Measurements from ENCODE around the gene PDHB. TPM values are rescaled to one million over a fixed set of nuclear protein-coding genes. Genes with fewer than 3 reads are reported as not detected.

PDHB gene
- total and polyA plus RNA-seq, 7 experiments from 2014 or later: 30.1 to 128 (median 55.8) TPM

DNA sequence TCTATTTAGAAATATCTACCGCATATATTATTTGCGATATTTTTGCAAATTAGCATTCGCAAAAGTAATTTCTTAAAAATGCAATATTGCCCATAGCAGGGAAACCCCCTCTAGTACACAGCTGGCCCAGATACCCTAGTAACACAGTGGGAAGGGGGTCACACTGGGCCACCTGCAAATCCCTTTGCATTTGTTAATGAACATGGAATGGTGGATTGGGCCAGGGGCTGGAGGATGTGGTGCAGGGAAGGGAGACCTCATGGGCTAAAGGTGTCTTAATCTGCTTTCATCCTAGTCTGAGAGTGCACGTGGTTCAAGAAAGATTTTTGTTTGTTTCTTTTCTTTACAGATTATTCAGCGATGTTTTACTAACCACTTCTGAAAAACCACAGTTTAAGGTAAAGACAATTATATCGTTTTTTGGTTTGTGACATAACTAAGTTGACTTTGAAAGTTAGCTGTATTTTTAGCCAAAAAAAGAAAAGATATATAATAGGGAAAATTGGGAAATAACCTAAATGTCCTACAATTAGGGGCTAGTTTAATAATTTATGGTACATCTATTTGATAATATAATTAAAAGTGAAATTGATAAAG lies 30.0 kb downstream of the PDHB start:
- DNase-seq (no peak), ATAC-seq (no peak)
- no peak overlapping the region for H3K27ac ChIP-seq (ENCODE audit: low read depth, low read length)
- H3K4me1 ChIP-seq (ENCODE audit: control insufficient read depth in 2 of 2, insufficient read depth in 2 of 2, low read length in 2 of 2): no peaks in the 10 kb centered on the region
- ChIA-PET CTCF (no interaction called here), POLR2A (interaction anchor here (0.7 to 0.8 kb wide), 2 partner anchors 26 to 64 kb away, joined by 3 read pairs; no protein-coding TSS in a partner anchor)
- H3K4me1 Mint-ChIP-seq: peaks cover 0 to 9% (median 0%) of the 10 kb centered on the region in 7 donors
- H3K27me3 Mint-ChIP-seq: no peaks in the 10 kb centered on the region
- no peaks in the 10 kb centered on the region for H3K9me3 Mint-ChIP-seq
- no peaks in the 10 kb centered on the region for H3K9me3 ChIP-seq (ENCODE audit: control insufficient read depth in 2 of 3, low read length in 3 of 3)
- H3K36me3 Mint-ChIP-seq: peaks cover 4 to 39% (median 17%) of the 10 kb centered on the region in 5 donors
- no peak overlapping the region for H3K4me3 ChIP-seq (ENCODE audit: low read length)
- H3K27me3 ChIP-seq (ENCODE audit: control insufficient read depth in 2 of 2, insufficient read depth in 2 of 2, low read length in 2 of 2): no peaks in the 10 kb centered on the region
- peak overlapping the region in 2 of 9 donors; percentile 3 to 22 for H3K27ac Mint-ChIP-seq
- no peak overlapping the region for H3K4me3 Mint-ChIP-seq
- intact Hi-C loops (cut with micrococcal nuclease): no loop called here
- peaks cover 0 to 25% (median 4%) of the 10 kb centered on the region in 3 experiments for H3K36me3 ChIP-seq (ENCODE audit: control insufficient read depth in 2 of 3, insufficient read depth in 3 of 3, low read length in 3 of 3)

DNA sequence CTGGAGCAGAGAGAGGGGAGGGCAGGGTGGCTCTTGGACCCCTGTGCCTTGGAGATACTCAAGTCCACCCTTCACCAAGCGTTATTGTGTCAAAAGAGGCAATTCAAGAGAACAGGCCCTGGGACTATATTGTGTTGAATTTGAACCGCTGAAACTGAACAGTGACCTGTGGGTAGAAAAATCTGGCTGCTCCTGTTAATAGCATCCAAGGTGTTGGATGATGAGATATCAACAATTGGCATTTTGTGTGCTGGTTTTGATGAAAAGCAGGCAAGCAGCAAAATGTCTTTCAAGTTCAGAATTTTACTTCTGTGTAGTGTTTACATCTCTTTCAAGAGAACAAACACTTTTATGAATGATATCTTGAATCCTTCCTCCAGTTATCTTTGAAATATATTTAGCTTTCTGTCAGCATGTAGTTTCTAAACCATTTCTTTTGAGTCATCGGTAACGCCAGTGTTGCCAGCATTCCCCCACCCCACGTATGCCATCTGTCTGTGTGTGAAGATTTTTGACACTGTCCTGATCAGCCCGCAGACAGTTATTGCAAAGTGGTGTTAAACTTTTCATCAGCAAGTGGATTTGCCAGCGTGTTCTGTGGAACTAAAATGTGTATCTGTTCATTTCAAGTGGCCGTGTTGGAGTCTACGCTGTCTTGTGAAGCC lies 34.8 kb downstream of the PDHB start:
- Histone ChIP-seq H3K27me3 (ENCODE audit: control insufficient read depth in 2 of 2, insufficient read depth in 2 of 2, low read length in 2 of 2) (no peaks in the 10 kb centered on the region), H3K4me1 (ENCODE audit: control insufficient read depth in 2 of 2, insufficient read depth in 2 of 2, low read length in 2 of 2) (no peaks in the 10 kb centered on the region), H3K36me3 (ENCODE audit: control insufficient read depth in 2 of 3, insufficient read depth in 3 of 3, low read length in 3 of 3) (peaks cover 4 to 66% (median 16%) of the 10 kb centered on the region in 3 experiments), H3K9me3 (ENCODE audit: control insufficient read depth in 2 of 3, low read length in 3 of 3) (no peaks in the 10 kb centered on the region), H3K27ac (ENCODE audit: low read depth, low read length) (no peak overlapping the region), H3K4me3 (ENCODE audit: low read length) (no peak overlapping the region)
- ATAC-seq (no peak), DNase-seq (no peak)
- H3K4me1 Mint-ChIP-seq: peaks cover 0 to 9% (median 0%) of the 10 kb centered on the region in 7 donors
- no peaks in the 10 kb centered on the region for H3K27me3 Mint-ChIP-seq
- POLR2A ChIA-PET: no interaction called here
- no peak overlapping the region for H3K4me3 Mint-ChIP-seq
- intact Hi-C loops (cut with micrococcal nuclease): no loop called here
- no peaks in the 10 kb centered on the region for H3K9me3 Mint-ChIP-seq
- H3K27ac Mint-ChIP-seq: peak overlapping the region in 1 of 9 donors; percentile 33
- H3K36me3 Mint-ChIP-seq: peaks cover 3 to 55% (median 16%) of the 10 kb centered on the region in 5 donors
- CTCF ChIA-PET: no interaction called here

DNA sequence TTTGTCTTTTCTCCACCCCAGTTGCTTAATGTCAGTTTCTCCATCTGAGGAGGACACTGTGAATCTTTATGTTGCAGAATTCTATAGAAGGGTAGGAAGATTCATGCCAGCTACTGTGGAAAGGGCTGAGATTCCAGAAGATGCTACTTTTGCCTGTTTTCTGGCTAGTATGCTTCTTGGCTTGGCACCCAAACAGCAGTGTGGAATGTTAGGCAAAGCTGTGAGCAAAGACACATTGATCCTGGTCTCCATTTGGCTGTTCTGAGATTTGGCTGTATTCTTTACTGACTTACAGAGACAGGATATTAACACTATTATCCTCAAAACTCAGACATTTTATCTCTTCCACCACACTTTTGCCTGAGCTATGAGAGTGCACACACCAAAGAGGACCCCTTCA lies 39.3 kb downstream of the PDHB start:
- no peak overlapping the region for H3K4me3 Mint-ChIP-seq
- Histone ChIP-seq H3K36me3 (ENCODE audit: control insufficient read depth in 2 of 3, insufficient read depth in 3 of 3, low read length in 3 of 3) (peaks cover 0 to 54% (median 16%) of the 10 kb centered on the region in 3 experiments), H3K4me3 (ENCODE audit: low read length) (no peak overlapping the region), H3K27ac (ENCODE audit: low read depth, low read length) (no peak overlapping the region), H3K4me1 (ENCODE audit: control insufficient read depth in 2 of 2, insufficient read depth in 2 of 2, low read length in 2 of 2) (no peaks in the 10 kb centered on the region), H3K9me3 (ENCODE audit: control insufficient read depth in 2 of 3, low read length in 3 of 3) (no peaks in the 10 kb centered on the region), H3K27me3 (ENCODE audit: control insufficient read depth in 2 of 2, insufficient read depth in 2 of 2, low read length in 2 of 2) (no peaks in the 10 kb centered on the region)
- ChIA-PET POLR2A (interaction anchor here (1.1 kb wide), 1 partner anchor 11 kb away, joined by 3 read pairs; no protein-coding TSS in a partner anchor), CTCF (interaction anchor here (0.6 kb wide), 1 partner anchor 121 kb away, joined by 4 read pairs; no protein-coding TSS in a partner anchor)
- peaks cover 3 to 57% (median 20%) of the 10 kb centered on the region in 5 donors for H3K36me3 Mint-ChIP-seq
- H3K9me3 Mint-ChIP-seq: no peaks in the 10 kb centered on the region
- no peak for ATAC-seq
- H3K27me3 Mint-ChIP-seq: no peaks in the 10 kb centered on the region
- DNase-seq: no peak
- H3K4me1 Mint-ChIP-seq: no peaks in the 10 kb centered on the region
- H3K27ac Mint-ChIP-seq: peak overlapping the region in 1 of 9 donors; percentile 19
- intact Hi-C loops (cut with micrococcal nuclease): no loop called here

DNA sequence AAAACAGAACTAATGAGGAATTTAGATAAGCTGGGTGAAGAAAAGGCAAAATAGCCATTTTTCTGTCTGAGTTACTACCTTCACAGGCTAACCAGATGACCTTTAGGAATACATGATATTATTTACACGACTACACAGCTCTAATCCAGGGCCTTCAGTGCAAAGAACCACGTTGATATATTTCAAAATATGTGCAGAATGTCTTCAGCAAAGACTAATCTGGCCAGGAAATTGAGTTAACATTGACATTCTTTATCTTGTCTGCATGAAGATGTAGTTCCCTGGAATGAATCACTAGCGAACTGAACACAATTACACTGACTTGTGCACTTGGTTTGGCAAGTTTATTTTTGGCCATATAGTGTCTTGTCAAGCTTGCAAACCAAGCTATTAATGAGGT lies 41.5 kb downstream of the PDHB start:
- Mint-ChIP-seq H3K9me3 (no peaks in the 10 kb centered on the region), H3K36me3 (peaks cover 3 to 43% (median 16%) of the 10 kb centered on the region in 5 donors), H3K27ac (no peak overlapping the region), H3K4me1 (peaks cover 0 to 19% (median 4%) of the 10 kb centered on the region in 7 donors), H3K4me3 (no peak overlapping the region), H3K27me3 (no peaks in the 10 kb centered on the region)
- ChIA-PET POLR2A (interaction anchor here (0.6 kb wide), 1 partner anchor 51 kb away, joined by 4 read pairs; no protein-coding TSS in a partner anchor), CTCF (interaction anchor here (0.6 kb wide), 1 partner anchor 80 kb away, joined by 5 read pairs; no protein-coding TSS in a partner anchor)
- H3K36me3 ChIP-seq (ENCODE audit: control insufficient read depth in 2 of 3, insufficient read depth in 3 of 3, low read length in 3 of 3): peaks cover 0 to 36% (median 16%) of the 10 kb centered on the region in 3 experiments
- ATAC-seq (no peak), DNase-seq (no peak)
- no peak overlapping the region for H3K4me3 ChIP-seq (ENCODE audit: low read length)
- no peaks in the 10 kb centered on the region for H3K4me1 ChIP-seq (ENCODE audit: control insufficient read depth in 2 of 2, insufficient read depth in 2 of 2, low read length in 2 of 2)
- intact Hi-C loops (cut with micrococcal nuclease): no loop called here
- no peaks in the 10 kb centered on the region for H3K27me3 ChIP-seq (ENCODE audit: control insufficient read depth in 2 of 2, insufficient read depth in 2 of 2, low read length in 2 of 2)
- H3K9me3 ChIP-seq (ENCODE audit: control insufficient read depth in 2 of 3, low read length in 3 of 3): no peaks in the 10 kb centered on the region
- H3K27ac ChIP-seq (ENCODE audit: low read depth, low read length): no peak overlapping the region

DNA sequence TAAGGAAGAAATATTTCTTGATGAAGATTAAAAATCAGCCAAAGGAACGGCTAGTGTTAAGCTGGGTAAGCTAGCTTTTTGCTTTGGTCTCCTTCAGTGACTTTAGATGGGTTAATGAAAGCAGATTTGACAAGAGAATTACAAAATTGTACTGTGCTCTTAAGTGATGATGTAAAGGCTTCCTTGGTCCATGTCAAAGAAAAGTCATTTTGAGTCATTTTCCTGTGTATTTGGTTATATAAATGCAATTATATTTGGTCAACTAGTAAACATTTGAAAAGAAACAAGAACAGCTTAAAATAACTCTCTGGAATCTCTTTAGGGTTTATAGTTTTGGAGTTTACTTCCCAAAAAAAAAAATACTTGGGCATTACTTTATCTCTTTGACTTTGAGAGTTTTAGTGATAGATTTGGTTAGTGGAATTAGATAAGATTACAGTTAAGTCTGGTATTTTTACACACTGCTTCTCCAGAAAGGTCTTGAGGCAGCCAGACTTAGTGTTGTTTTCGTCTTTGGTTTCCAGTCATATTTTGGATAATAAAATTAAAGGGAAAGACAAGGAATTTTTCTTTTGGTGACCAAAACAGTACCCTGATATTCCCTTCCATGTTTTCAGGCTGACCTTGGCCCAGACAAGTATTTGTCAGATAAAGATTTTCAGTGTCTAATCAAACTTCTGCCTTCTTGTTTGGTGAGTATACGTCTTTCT lies 42.3 kb downstream of the PDHB start:
- ATAC-seq: no peak
- Histone ChIP-seq H3K36me3 (ENCODE audit: control insufficient read depth in 2 of 3, insufficient read depth in 3 of 3, low read length in 3 of 3) (peaks cover 0 to 31% (median 8%) of the 10 kb centered on the region in 3 experiments), H3K27ac (ENCODE audit: low read depth, low read length) (no peak overlapping the region), H3K9me3 (ENCODE audit: control insufficient read depth in 2 of 3, low read length in 3 of 3) (no peaks in the 10 kb centered on the region), H3K4me3 (ENCODE audit: low read length) (no peak overlapping the region), H3K4me1 (ENCODE audit: control insufficient read depth in 2 of 2, insufficient read depth in 2 of 2, low read length in 2 of 2) (no peaks in the 10 kb centered on the region), H3K27me3 (ENCODE audit: control insufficient read depth in 2 of 2, insufficient read depth in 2 of 2, low read length in 2 of 2) (no peaks in the 10 kb centered on the region)
- H3K4me1 Mint-ChIP-seq: peaks cover 0 to 27% (median 6%) of the 10 kb centered on the region in 7 donors
- peak overlapping the region in 1 of 9 donors; percentile 14 for H3K27ac Mint-ChIP-seq
- no peak for DNase-seq
- H3K27me3 Mint-ChIP-seq: no peaks in the 10 kb centered on the region
- peaks cover 0 to 39% (median 13%) of the 10 kb centered on the region in 5 donors for H3K36me3 Mint-ChIP-seq
- intact Hi-C loops (cut with micrococcal nuclease): no loop called here
- ChIA-PET CTCF (no interaction called here), POLR2A (no interaction called here)
- H3K4me3 Mint-ChIP-seq: no peak overlapping the region
- no peaks in the 10 kb centered on the region for H3K9me3 Mint-ChIP-seq

DNA sequence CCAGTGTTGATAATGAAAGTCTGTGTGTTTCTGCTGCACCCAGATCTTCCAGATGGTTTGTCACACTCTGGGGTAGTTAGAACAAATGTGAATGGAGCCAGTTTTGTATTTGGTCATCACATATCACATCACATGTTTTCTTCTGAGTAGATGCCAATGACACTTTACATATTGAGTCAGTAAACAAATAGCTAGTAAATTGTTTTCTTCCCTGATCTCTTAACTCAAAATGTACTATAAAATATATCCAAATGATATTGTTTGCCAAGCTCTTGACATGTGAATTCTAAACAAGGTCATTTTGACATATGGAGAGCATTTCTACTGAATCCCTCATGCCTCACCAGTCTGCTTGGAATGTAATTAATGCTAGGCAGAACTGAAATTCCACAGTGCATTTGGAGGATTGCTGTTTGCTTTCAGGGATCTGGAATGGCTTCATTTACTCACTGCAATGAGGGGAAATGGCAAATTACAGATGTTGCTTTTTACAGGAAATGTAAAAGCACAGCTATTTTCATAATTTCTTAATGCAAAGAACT lies 45.0 kb downstream of the PDHB start:
- Histone ChIP-seq H3K9me3 (ENCODE audit: control insufficient read depth in 2 of 3, low read length in 3 of 3) (no peaks in the 10 kb centered on the region), H3K27me3 (ENCODE audit: control insufficient read depth in 2 of 2, insufficient read depth in 2 of 2, low read length in 2 of 2) (no peaks in the 10 kb centered on the region), H3K27ac (ENCODE audit: low read depth, low read length) (no peak overlapping the region), H3K36me3 (ENCODE audit: control insufficient read depth in 2 of 3, insufficient read depth in 3 of 3, low read length in 3 of 3) (peaks cover 0 to 22% (median 0%) of the 10 kb centered on the region in 3 experiments), H3K4me3 (ENCODE audit: low read length) (no peak overlapping the region), H3K4me1 (ENCODE audit: control insufficient read depth in 2 of 2, insufficient read depth in 2 of 2, low read length in 2 of 2) (no peaks in the 10 kb centered on the region)
- DNase-seq (no peak), ATAC-seq (no peak)
- H3K36me3 Mint-ChIP-seq: peaks cover 0 to 30% (median 11%) of the 10 kb centered on the region in 5 donors
- ChIA-PET CTCF (no interaction called here), POLR2A (no interaction called here)
- peaks cover 0 to 30% (median 6%) of the 10 kb centered on the region in 7 donors for H3K4me1 Mint-ChIP-seq
- H3K27me3 Mint-ChIP-seq: no peaks in the 10 kb centered on the region
- H3K4me3 Mint-ChIP-seq: no peak overlapping the region
- intact Hi-C loops (cut with micrococcal nuclease): no loop called here
- H3K27ac Mint-ChIP-seq: peak overlapping the region in 1 of 9 donors; percentile 30
- no peaks in the 10 kb centered on the region for H3K9me3 Mint-ChIP-seq

Measured in naive thymus-derived CD4-positive, alpha-beta T cell (primary cell).